Keratinocyte (primary cell): ENCODE measurements around the gene KRT6C. TPM values are rescaled to one million over a fixed set of nuclear protein-coding genes. Genes with fewer than 3 reads are reported as not detected.

ENCODE experiments used
- DNase-seq: peaks from one replicate; pipeline ENCODE4 v3.0.0-alpha.2; 2011; ENCODE audit warnings: low read depth, missing footprints, low spot score
- FAIRE-seq: peaks from 2 replicates; lab custom pipeline; 2011; peaks lifted over from hg19 to GRCh38; lab: Jason Lieb, UNC
- H2AFZ ChIP-seq: 2 replicates; pipeline ENCODE4 v1.6.0; 2012; ENCODE audit warnings: low read length, control low read depth, inconsistent platforms; ENCODE audit not compliant: control insufficient read depth
- H3K27ac ChIP-seq: 2 replicates; pipeline ENCODE4 v1.5.1; 2011; ENCODE audit warnings: low read length; ENCODE audit not compliant: control insufficient read depth, insufficient read depth
- H3K27me3 ChIP-seq: 3 replicates; pipeline ENCODE4 v1.6.0; 2011; ENCODE audit warnings: low read length; ENCODE audit not compliant: control insufficient read depth, insufficient read depth; ENCODE audit errors: extremely low read depth
- H3K36me3 ChIP-seq, 2 experiments: 2 replicates in 1 of 2; 3 replicates in 1 of 2; pipeline ENCODE4 v1.5.1; 2011; ENCODE audit warnings: low read length in 2 of 2, mild to moderate bottlenecking in 1 of 2; ENCODE audit not compliant: control insufficient read depth in 2 of 2, insufficient read depth in 2 of 2; ENCODE audit errors: extremely low read depth in 1 of 2
- H3K4me1 ChIP-seq: 3 replicates; pipeline ENCODE4 v1.5.1; 2011; ENCODE audit warnings: low read length; ENCODE audit not compliant: control insufficient read depth, insufficient read depth; ENCODE audit errors: extremely low read depth
- H3K4me2 ChIP-seq: 3 replicates; pipeline ENCODE4 v1.6.0; 2011; ENCODE audit warnings: low read depth, low read length; ENCODE audit not compliant: control insufficient read depth, insufficient read depth; ENCODE audit errors: extremely low read depth
- H3K4me3 ChIP-seq, 3 experiments: fragments of 200-600 bp in 1 of 3; sonication (generic) in 1 of 3; 2 replicates in 2 of 3; 3 replicates in 1 of 3; pipeline ENCODE4 v1.5.1; 2011 to 2016; ENCODE audit warnings: low read length in 3 of 3, mild to moderate bottlenecking in 3 of 3, control low read depth in 2 of 3, inconsistent platforms in 1 of 3, low read depth in 1 of 3, mixed read lengths in 1 of 3, mixed run types in 1 of 3, moderate library complexity in 1 of 3; ENCODE audit not compliant: control insufficient read depth in 2 of 3, insufficient read depth in 2 of 3; ENCODE audit errors: extremely low read depth in 1 of 3
- H3K79me2 ChIP-seq: 2 replicates; pipeline ENCODE4 v1.6.0; 2012; ENCODE audit warnings: low read length; ENCODE audit not compliant: control insufficient read depth, insufficient read depth
- H3K9ac ChIP-seq: 3 replicates; pipeline ENCODE4 v1.6.0; 2011; ENCODE audit warnings: low read length; ENCODE audit not compliant: control insufficient read depth, insufficient read depth; ENCODE audit errors: extremely low read depth
- H3K9me1 ChIP-seq: 3 replicates; pipeline ENCODE4 v1.6.0; 2011; ENCODE audit warnings: low read length; ENCODE audit not compliant: control insufficient read depth, insufficient read depth; ENCODE audit errors: extremely low read depth
- H3K9me3 ChIP-seq: 2 replicates; pipeline ENCODE4 v1.5.1; 2012; ENCODE audit warnings: low read depth, low read length; ENCODE audit not compliant: control insufficient read depth
- H4K20me1 ChIP-seq: 3 replicates; pipeline ENCODE4 v1.6.0; 2011; ENCODE audit warnings: low read length; ENCODE audit not compliant: control insufficient read depth, insufficient read depth; ENCODE audit errors: extremely low read depth
- CTCF ChIP-seq, 3 experiments: IDR thresholded peaks in 1 of 3; conservative IDR thresholded peaks in 1 of 3; optimal IDR thresholded peaks in 1 of 3; 2 replicates in 2 of 3; 3 replicates in 1 of 3; pipeline versions ENCODE3 to v1.5.1; 2011; ENCODE audit warnings: low read length in 3 of 3, mild to moderate bottlenecking in 3 of 3, moderate library complexity in 2 of 3, control low read depth in 1 of 3, inconsistent platforms in 1 of 3; ENCODE audit not compliant: insufficient read depth in 2 of 3; ENCODE audit errors: extremely low read depth in 1 of 3
- EZH2 ChIP-seq: IDR thresholded peaks from one replicate; pipeline ENCODE4 v1.6.1; 2012; ENCODE audit warnings: inconsistent platforms, mild to moderate bottlenecking, low read length, moderate library complexity
- dilution Hi-C: fragments of 300-500 bp; cut with MboI; formaldehyde crosslinking; loops from one replicate; pipeline ENCODE4 v1.7.0; 2020; ENCODE audit warnings: low sequenced_read_pairs; ENCODE audit not compliant: extremely low pct_ligation_motif_present
- polyA plus RNA-seq, 5 experiments: library from polyadenylated mRNA; depleted of rRNA in 3 of 5; stranded (reverse) in 3 of 5; stranded (forward) in 1 of 5; unstranded in 1 of 5; fragments of >200 nt; gene quantifications; 1 replicate in 1 of 5; 2 replicates in 3 of 5; 3 replicates in 1 of 5; pipeline versions ENCODE4 v1.2.1 to v1.2.3, GENCODE V29; 2011 to 2012; ENCODE audit warnings: missing spikeins in 2 of 5, low read depth in 1 of 5, low replicate concordance in 1 of 5

KRT6C gene
- polyA plus RNA-seq, 1 donor (not counting 4 experiments of a cell fraction or from before 2014, with no cell fraction given): 357 TPM

GRCh38 chr12:52444647-52445595, 28.7 kb downstream of the KRT6C start:
- TF ChIP-seq CTCF (optimal IDR thresholded peaks at IDR 0.05 in 1 of 3, IDR thresholded peaks at IDR 0.05 in 1 of 3, conservative IDR thresholded peaks at IDR 0.05 in 1 of 3; ENCODE audit: extremely low read depth in 1 of 3, insufficient read depth in 2 of 3, low read length in 3 of 3): no peak
- TF ChIP-seq EZH2: no peak
- no peak for DNase-seq
- no peak overlapping the region for H3K27ac ChIP-seq

GRCh38 chr12:52443966-52444365, 29.6 kb downstream of the KRT6C start:
- Histone ChIP-seq H3K27ac (no peak overlapping the region), H3K4me3 (no peak overlapping the region), H3K9me3 (no peaks in the 10 kb centered on the region), H3K9me1 (no peaks in the 10 kb centered on the region), H3K9ac (no peak overlapping the region), H4K20me1 (no peaks in the 10 kb centered on the region), H3K4me1 (peaks cover 47% of the 10 kb centered on the region), H3K4me2 (no peak overlapping the region), H3K36me3 (peaks cover 4 to 12% of the 10 kb centered on the region in 2 experiments), H2AFZ (no peak overlapping the region), H3K79me2 (no peaks in the 10 kb centered on the region), H3K27me3 (no peaks in the 10 kb centered on the region)
- FAIRE-seq: no peak
- no peak for TF ChIP-seq CTCF (optimal IDR thresholded peaks at IDR 0.05 in 1 of 3, IDR thresholded peaks at IDR 0.05 in 1 of 3, conservative IDR thresholded peaks at IDR 0.05 in 1 of 3; ENCODE audit: extremely low read depth in 1 of 3, insufficient read depth in 2 of 3, low read length in 3 of 3)
- no peak for TF ChIP-seq EZH2
- no peak for DNase-seq
- dilution Hi-C loops: no loop called here

More at GRCh38 chr12:52444647-52445595, 28.7 kb downstream of the KRT6C start:
- Histone ChIP-seq H3K9me1 (no peaks in the 10 kb centered on the region), H3K9ac (no peak overlapping the region), H3K4me3 (no peak overlapping the region), H4K20me1 (no peaks in the 10 kb centered on the region), H3K79me2 (no peaks in the 10 kb centered on the region), H2AFZ (no peak overlapping the region), H3K36me3 (peaks cover 4 to 12% of the 10 kb centered on the region in 2 experiments), H3K4me2 (no peak overlapping the region), H3K27me3 (no peaks in the 10 kb centered on the region), H3K4me1 (peaks cover 38% of the 10 kb centered on the region), H3K9me3 (no peaks in the 10 kb centered on the region)
- FAIRE-seq: peak; percentile 34
- dilution Hi-C loops: no loop called here
